ENCODE results near the gene USP11. TPM values are rescaled to one million over a fixed set of nuclear protein-coding genes. Genes with fewer than 3 reads are reported as not detected.

The USP11 gene
- polyA plus RNA-seq, 3 donors: 14.1 to 27.2 (median 25.6) TPM

GRCh38 chrX:47200385-47201150 is 32.2 kb upstream of the USP11 start:
- WGBS, 3 donors: 72 to 86% (median 78%) methylated on average over 9 of the region's 9 CpGs
- H3K27ac ChIP-seq (ENCODE audit: low read depth, low read length): no peak overlapping the region

GRCh38 chrX:47201345-47201944 is 31.4 kb upstream of the USP11 start:
- 80 to 95% (median 81%) methylated on average over 8 to 9 of the region's 9 CpGs for WGBS, 3 donors
- H3K27ac ChIP-seq (ENCODE audit: low read depth, low read length): no peak overlapping the region

DNA sequence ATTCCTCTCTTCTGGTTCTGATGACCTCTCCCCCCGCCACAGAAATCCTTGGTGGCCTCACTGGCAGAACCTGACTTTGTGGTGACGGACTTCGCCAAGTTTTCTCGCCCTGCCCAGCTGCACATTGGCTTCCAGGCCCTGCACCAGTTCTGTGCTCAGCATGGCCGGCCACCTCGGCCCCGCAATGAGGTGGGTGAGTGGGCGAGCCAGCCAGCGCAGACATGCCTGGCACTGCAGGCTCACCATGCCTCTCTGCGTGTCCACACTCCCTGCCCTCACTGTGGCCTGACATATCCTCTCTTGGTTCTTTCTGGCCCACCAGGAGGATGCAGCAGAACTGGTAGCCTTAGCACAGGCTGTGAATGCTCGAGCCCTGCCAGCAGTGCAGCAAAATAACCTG is 30.5 kb upstream of the USP11 start:
- WGBS, 3 donors: 89 to 94% (median 90%) methylated on average over 11 of the region's 11 CpGs
- H3K27ac ChIP-seq (ENCODE audit: low read depth, low read length): no peak overlapping the region

DNA sequence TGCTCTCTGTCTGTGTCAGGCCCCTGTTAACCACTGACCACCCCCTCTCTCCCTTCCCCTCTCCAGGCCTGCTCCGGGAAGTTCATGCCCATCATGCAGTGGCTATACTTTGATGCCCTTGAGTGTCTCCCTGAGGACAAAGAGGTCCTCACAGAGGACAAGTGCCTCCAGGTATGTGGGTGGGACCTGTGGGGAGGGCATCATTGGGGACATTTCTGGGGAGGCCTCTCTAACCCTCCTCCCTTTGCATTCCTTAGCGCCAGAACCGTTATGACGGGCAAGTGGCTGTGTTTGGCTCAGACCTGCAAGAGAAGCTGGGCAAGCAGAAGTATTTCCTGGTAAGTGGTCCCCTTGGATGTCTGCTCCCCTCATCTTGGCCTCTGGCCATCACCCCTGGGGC is 29.9 kb upstream of the USP11 start:
- H3K27ac ChIP-seq (ENCODE audit: low read depth, low read length): no peak overlapping the region
- WGBS, 3 donors: 80 to 89% (median 85%) methylated on average over 2 to 4 of the region's 4 CpGs

DNA sequence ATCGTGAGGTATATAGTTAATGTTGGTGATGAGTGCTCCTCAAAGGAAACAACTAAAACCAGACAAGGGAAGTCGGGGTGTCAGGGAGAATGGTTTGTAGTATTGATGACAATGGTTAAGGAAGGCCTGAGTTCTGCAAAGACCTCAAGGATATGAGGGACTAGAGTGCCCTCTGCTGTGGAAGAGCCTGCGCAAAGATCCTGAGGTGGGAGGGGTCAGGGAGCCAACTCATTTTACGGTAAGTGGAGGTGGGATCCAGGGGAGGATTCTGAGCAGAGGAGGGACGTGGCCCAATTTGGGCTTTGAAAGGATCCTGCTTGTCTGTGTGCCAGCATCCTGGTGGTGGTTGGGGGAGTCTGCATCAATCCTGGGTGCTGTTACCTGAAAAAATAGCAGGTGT is 27.8 kb upstream of the USP11 start:
- H3K27ac ChIP-seq (ENCODE audit: low read depth, low read length): no peak overlapping the region
- 70 to 85% (median 76%) methylated on average over 5 of the region's 5 CpGs for WGBS, 3 donors

DNA sequence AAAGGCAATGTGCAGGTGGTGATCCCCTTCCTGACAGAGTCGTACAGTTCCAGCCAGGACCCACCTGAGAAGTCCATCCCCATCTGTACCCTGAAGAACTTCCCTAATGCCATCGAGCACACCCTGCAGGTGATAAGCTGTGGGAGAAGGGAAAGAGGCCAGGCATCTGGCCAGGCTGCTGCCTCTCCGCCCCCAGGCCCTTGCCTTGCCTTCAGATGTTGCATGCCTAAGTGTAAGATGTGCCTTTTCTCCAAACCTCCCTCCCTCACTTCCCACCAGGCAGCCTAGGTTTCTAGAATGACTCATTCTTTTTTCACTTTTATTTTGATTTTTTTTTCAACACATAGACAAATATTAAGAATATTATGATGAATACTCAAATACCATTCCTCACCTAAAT is 26.5 kb upstream of the USP11 start:
- H3K27ac ChIP-seq (ENCODE audit: low read depth, low read length): no peak overlapping the region
- WGBS, 3 donors: 65 to 83% (median 71%) methylated on average over 3 of the region's 3 CpGs

DNA sequence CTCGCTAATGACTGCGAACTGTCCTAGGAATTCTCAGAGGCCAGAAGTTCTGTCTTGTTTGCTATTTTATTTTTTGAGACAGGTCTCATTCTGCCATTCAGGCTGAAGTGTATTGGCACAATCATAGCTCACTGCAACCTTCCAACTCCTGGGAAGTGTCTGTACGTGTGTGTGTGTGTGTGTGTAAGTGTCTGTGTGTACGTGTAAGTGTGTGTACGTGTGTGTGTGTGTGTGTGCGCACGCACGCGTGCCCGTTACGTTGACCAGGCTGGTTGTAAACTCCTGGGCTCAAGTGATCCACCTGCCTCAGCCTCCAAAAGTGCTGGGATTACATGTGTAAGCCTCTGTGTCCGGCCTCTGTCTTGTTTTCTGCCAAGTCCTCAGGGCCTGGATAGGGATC is 24.7 kb upstream of the USP11 start:
- WGBS, 3 donors: 85 to 89% (median 86%) methylated on average over 12 of the region's 12 CpGs
- H3K27ac ChIP-seq (ENCODE audit: low read depth, low read length): no peak overlapping the region

DNA sequence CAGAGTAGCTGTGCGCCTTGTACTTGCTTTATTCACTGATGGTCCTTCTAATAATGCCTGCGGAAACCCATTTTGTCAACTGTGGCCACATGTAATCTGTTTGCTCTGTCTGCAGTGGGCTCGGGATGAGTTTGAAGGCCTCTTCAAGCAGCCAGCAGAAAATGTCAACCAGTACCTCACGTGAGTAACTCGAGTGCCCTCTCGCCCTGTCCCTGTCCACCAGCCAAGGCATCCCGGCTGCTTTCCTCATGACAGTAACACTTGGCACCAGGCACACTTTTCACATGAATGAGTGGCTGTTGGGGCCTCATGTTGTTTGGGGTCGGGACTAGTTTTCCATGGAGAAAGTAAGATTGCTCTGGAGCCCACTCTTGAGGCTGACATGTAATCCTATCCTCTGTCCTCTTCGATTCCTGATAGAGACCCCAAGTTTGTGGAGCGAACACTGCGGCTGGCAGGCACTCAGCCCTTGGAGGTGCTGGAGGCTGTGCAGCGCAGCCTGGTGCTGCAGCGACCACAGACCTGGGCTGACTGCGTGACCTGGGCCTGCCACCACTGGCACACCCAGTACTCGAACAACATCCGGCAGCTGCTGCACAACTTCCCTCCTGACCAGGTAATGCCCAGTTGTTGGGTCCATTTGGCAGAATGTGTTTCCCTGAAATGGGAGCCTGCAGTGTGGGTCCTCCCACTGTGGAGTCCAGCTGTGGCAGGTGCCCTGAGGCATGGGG is 23.1 kb upstream of the USP11 start:
- 92 to 95% (median 93%) methylated on average over 14 to 16 of the region's 16 CpGs for WGBS, 3 donors
- H3K27ac ChIP-seq (ENCODE audit: low read depth, low read length): no peak overlapping the region

DNA sequence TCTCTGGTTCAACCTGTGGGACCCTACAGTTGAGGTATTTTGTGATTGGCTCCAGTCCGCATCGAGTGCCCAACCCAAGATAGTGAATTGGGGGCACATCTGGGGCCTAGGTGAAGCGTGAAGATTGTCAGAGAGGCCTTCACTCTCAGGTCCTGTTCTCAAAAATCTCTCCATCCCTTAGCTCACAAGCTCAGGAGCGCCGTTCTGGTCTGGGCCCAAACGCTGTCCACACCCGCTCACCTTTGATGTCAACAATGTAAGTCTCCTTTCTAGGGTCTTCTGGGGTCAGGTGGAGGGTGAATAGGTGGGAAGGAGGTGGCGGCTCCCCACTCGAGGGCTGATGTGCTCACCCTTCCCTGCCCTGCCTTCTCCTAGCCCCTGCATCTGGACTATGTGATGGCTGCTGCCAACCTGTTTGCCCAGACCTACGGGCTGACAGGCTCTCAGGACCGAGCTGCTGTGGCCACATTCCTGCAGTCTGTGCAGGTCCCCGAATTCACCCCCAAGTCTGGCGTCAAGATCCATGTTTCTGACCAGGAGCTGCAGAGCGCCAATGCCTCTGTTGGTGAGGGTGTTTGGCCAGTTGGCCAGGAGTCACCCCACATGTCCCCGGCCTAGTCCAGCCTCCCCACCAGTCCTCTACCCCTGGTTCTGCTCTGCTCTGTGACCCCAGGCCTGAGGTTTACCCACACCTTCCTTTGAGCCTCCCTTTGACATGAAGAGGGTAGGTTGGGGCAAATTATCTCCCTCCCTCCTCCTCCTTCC is 22.0 kb upstream of the USP11 start:
- WGBS, 3 donors: 90 to 95% (median 92%) methylated on average over 12 to 15 of the region's 15 CpGs

DNA sequence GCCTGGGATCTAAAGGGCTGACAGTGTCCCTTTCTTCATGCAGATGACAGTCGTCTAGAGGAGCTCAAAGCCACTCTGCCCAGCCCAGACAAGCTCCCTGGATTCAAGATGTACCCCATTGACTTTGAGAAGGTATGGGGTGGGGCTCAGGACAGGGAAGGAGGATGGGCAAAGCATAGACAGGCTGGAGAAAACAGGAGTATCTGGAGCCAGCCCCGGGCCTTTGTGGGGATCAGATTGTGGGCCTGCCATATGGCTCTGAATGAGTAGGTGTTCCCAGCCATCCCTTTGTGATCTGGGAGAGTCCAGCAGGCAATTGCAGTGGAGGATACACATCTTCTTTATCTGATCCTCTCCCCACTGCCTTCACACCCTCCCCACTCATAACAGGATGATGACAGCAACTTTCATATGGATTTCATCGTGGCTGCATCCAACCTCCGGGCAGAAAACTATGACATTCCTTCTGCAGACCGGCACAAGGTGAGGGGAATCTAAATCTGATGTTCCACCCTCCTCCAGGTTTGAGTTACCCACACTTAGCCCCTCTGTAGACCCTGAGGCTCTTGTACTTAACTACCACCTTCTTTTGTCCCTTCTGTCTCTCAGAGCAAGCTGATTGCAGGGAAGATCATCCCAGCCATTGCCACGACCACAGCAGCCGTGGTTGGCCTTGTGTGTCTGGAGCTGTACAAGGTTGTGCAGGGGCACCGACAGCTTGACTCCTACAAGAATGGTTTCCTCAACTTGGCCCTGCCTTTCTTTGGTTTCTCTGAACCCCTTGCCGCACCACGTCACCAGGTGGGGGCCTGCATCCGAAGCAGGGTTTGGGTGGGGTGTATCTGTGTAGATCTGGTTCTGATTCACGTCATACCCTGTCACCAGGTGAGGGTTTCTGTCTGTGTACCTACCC is 20.2 kb upstream of the USP11 start:
- H3K27ac ChIP-seq (ENCODE audit: low read depth, low read length): no peak overlapping the region
- 89 to 96% (median 95%) methylated on average over 12 of the region's 12 CpGs for WGBS, 3 donors

More for the DNA sequence above, 22.0 kb upstream of the USP11 start:
- no peak overlapping the region for H3K27ac ChIP-seq (ENCODE audit: low read depth, low read length)

- H3K27ac ChIP-seq (ENCODE audit: low read depth, low read length): no peak overlapping the region
- 88 to 90% (median 90%) methylated on average over 19 to 20 of the region's 20 CpGs for WGBS, 3 donors
Observed at GRCh38 chrX:47214435-47215077, 18.3 kb upstream of the USP11 start.

GRCh38 chrX:47215291-47215900 is 17.4 kb upstream of the USP11 start:
- H3K27ac ChIP-seq (ENCODE audit: low read depth, low read length): no peak overlapping the region
- 84 to 95% (median 89%) methylated on average over 12 of the region's 12 CpGs for WGBS, 3 donors

GRCh38 chrX:47216393-47216925 is 16.4 kb upstream of the USP11 start:
- 77 to 88% (median 79%) methylated on average over 8 of the region's 8 CpGs for WGBS, 3 donors
- no peak overlapping the region for H3K27ac ChIP-seq (ENCODE audit: low read depth, low read length)

DNA sequence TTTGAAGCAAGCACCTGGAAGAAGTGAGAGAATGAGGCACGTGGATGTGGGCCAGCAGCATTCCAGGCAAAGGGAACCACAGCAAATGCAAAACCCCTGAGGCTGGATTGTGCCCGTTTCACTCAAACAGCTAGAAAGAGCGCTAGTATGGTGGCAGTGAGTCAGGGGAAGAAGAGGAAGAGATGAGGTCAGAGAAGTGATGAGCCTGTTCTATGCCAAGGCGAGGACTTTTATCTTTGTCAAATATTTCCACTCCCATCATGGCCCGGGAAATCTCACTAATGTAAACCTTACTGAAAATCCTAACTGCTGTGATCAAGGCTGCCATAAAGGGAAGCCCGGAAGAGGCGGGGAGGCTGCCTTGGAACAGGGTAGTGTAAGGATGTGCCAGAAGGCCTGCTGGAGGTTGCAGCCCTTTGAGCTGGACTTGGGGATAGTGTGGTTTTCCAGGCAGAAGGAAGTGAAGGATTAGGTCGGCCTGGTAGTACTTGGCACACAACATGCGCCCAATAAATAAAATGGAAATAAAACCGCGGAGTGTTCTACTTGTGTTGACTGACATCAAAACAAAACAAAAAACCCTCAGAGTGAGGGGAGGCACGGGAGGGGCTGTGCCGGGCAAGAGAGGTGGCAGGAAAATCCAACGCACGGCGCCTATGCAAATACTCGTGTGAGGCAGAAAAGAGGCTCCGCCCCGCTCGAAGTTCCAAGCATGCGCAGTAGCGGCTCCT is 15.5 kb upstream of the USP11 start:
- 4 to 18% (median 6%) methylated on average over 21 to 22 of the region's 22 CpGs for WGBS, 3 donors
- H3K27ac ChIP-seq (ENCODE audit: low read depth, low read length): no peak overlapping the region

DNA sequence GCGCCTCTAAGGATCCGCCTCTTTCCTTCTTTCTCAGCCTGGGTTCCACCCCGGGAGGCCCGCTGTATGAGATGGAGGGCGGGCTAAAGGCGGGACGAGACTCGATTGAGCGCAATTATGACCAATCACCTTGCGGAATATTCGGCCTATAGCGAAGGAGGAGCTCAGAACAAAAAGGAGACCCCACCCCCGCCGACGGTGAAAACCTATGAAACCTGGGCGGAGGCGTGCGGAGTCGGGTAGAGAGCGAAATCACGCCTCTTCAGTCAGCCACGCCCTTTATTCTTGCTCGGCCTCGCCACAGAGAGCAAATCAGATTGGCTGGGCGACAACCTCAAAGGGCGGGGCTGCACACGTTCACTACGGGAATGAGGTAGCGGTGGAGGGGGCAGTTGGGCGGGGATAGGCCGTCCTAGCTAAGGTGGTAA is 14.9 kb upstream of the USP11 start:
- H3K27ac ChIP-seq (ENCODE audit: low read depth, low read length): no peak overlapping the region

GRCh38 chrX:47218280-47218919 is 14.4 kb upstream of the USP11 start, which contains the start of gene CDK16:
Gene CDK16, plus strand, starts transcription at chrX:47218681. Its CDS starts 4,877 bp downstream, at chrX:47223558.
- WGBS, 3 donors: 0 to 1% (median 0%) methylated on average over 28 to 61 of the region's 61 CpGs
- no peak within 1 kb of the TSS for H3K27ac ChIP-seq (ENCODE audit: low read depth, low read length)

More for the DNA sequence above, 14.9 kb upstream of the USP11 start:
- 0 to 5% (median 1%) methylated on average over 31 of the region's 31 CpGs for WGBS, 3 donors
